OCI-LY7 (cell line): ENCODE measurements around the gene TGFBR3. TPM values are rescaled to one million over a fixed set of nuclear protein-coding genes. Genes with fewer than 3 reads are reported as not detected.

Experiments used
- BruUV-seq: library from RNA; stranded (reverse); fragments of 400-500 nt; replicated peaks from 2 replicates; lab custom pipeline; 2021; lab: Mats Ljungman, UMichigan
- CTCF ChIA-PET: fragments of 300-600 bp; sonication (Branson Sonifier 250); formaldehyde crosslinking; loops from one replicate; lab custom pipeline; 2022; ENCODE audit warnings: antibody characterized with exemption; ENCODE audit not compliant: unreplicated experiment; lab: Charles Lee
- POLR2A ChIA-PET: fragments of 300-600 bp; sonication (Branson Sonifier 250); formaldehyde crosslinking; loops from one replicate; lab custom pipeline; 2022; ENCODE audit warnings: antibody characterized with exemption; lab: Charles Lee
- DNase-seq: peaks from one replicate; pipeline ENCODE4 v3.0.0-alpha.2; 2015; ENCODE audit warnings: low spot score
- H2AFZ ChIP-seq: fragments of 200-600 bp; sonication (generic), shearing (Covaris generic); 2 replicates; pipeline ENCODE4 v1.6.1; 2014; ENCODE audit warnings: mild to moderate bottlenecking, antibody characterized with exemption, low read length, moderate library complexity
- H3K27ac ChIP-seq: fragments of 200-600 bp; sonication (generic); 2 replicates; pipeline ENCODE4 v1.5.1; 2014; ENCODE audit warnings: mixed run types, low read depth, mild to moderate bottlenecking, moderate library complexity, low read length, inconsistent platforms; ENCODE audit not compliant: poor library complexity, severe bottlenecking
- H3K36me3 ChIP-seq: fragments of 200-600 bp; sonication (generic); 2 replicates; pipeline ENCODE4 v1.6.1; 2014; ENCODE audit warnings: mild to moderate bottlenecking, antibody characterized with exemption, low read length, moderate library complexity, mixed read lengths; ENCODE audit not compliant: insufficient read depth
- H3K4me1 ChIP-seq: fragments of 200-600 bp; sonication (generic); 2 replicates; pipeline ENCODE4 v1.5.1; 2014; ENCODE audit warnings: mild to moderate bottlenecking, low read length; ENCODE audit not compliant: insufficient read depth, poor library complexity, severe bottlenecking
- H3K4me2 ChIP-seq: fragments of 200-600 bp; sonication (generic); 2 replicates; pipeline ENCODE4 v1.6.1; 2014; ENCODE audit warnings: mild to moderate bottlenecking, low read length
- H3K4me3 ChIP-seq: fragments of 200-600 bp; sonication (generic); 2 replicates; pipeline ENCODE4 v1.5.1; 2014; ENCODE audit warnings: mild to moderate bottlenecking, low read depth, low read length; ENCODE audit not compliant: poor library complexity, severe bottlenecking
- H3K79me2 ChIP-seq: fragments of 200-600 bp; sonication (generic); 2 replicates; pipeline ENCODE4 v1.6.1; 2016; ENCODE audit warnings: low read depth, mild to moderate bottlenecking, low read length, moderate library complexity, mixed read lengths; ENCODE audit not compliant: insufficient read depth
- H3K9me2 ChIP-seq: fragments of 200-600 bp; sonication (generic); 2 replicates; pipeline ENCODE4 v1.6.1; 2016; ENCODE audit warnings: mild to moderate bottlenecking, low read length, mixed read lengths; ENCODE audit not compliant: insufficient read depth
- H3K9me3 ChIP-seq: fragments of 200-600 bp; sonication (generic); 2 replicates; pipeline ENCODE4 v1.6.1; 2014; ENCODE audit warnings: mild to moderate bottlenecking, mixed run types, low read length, mixed read lengths
- H4K20me1 ChIP-seq: fragments of 200-600 bp; sonication (generic); 2 replicates; pipeline ENCODE4 v1.6.1; 2014; ENCODE audit warnings: mild to moderate bottlenecking, antibody characterized with exemption, low read length, moderate library complexity, mixed read lengths; ENCODE audit not compliant: insufficient read depth
- CTCF ChIP-seq: fragments of 200-600 bp; sonication (generic); conservative IDR thresholded peaks from 2 replicates; pipeline ENCODE4 v1.5.1; 2014; ENCODE audit warnings: mild to moderate bottlenecking, antibody characterized with exemption, low read length, moderate library complexity, mixed read lengths
- EZH2phosphoT487 ChIP-seq: fragments of 200-600 bp; sonication (generic); IDR thresholded peaks from 2 replicates; pipeline ENCODE4 v1.6.1; 2018; ENCODE audit warnings: low read depth, borderline replicate concordance, mild to moderate bottlenecking, mixed run types, antibody characterized with exemption, low read length, moderate library complexity, mixed read lengths
- intact Hi-C: fragments of 100-400 bp; cut with micrococcal nuclease; formaldehyde crosslinking; loops from one replicate; pipeline ENCODE4 v1.10.0; 2022; ENCODE audit not compliant: unreplicated experiment
- total RNA-seq, 2 experiments: library from RNA; depleted of rRNA in 1 of 2; stranded (reverse); fragments of >200 nt in 1 of 2; shearing (Covaris generic) in 1 of 2; gene quantifications; 2 replicates each; pipeline ENCODE4 v1.2.3, GENCODE V29; 2014 to 2022

Gene TGFBR3
- total RNA-seq, 2 experiments from 2014 or later: not detected

GRCh38 chr1:91798740-91799139, 87.2 kb downstream of the TGFBR3 start:
- H3K4me1 ChIP-seq: peaks cover 6% of the 10 kb centered on the region
- no peak for DNase-seq
- H3K27ac ChIP-seq: no peak overlapping the region
- H3K36me3 ChIP-seq: no peaks in the 10 kb centered on the region
- CTCF ChIA-PET: no interaction called here
- no peak overlapping the region for H2AFZ ChIP-seq
- intact Hi-C loops: no loop called here
- H3K9me3 ChIP-seq: no peaks in the 10 kb centered on the region
- no TSS peak for BruUV-seq
- POLR2A ChIA-PET: interaction anchor here (0.6 kb wide), 1 partner anchor 534 kb away, joined by 6 read pairs; no protein-coding TSS in a partner anchor
- TF ChIP-seq CTCF: no peak
- TF ChIP-seq EZH2phosphoT487: no peak
- no peak overlapping the region for H3K4me3 ChIP-seq
- no peaks in the 10 kb centered on the region for H3K79me2 ChIP-seq
- H4K20me1 ChIP-seq: no peaks in the 10 kb centered on the region
- no peaks in the 10 kb centered on the region for H3K9me2 ChIP-seq
- no peak overlapping the region for H3K4me2 ChIP-seq

DNA sequence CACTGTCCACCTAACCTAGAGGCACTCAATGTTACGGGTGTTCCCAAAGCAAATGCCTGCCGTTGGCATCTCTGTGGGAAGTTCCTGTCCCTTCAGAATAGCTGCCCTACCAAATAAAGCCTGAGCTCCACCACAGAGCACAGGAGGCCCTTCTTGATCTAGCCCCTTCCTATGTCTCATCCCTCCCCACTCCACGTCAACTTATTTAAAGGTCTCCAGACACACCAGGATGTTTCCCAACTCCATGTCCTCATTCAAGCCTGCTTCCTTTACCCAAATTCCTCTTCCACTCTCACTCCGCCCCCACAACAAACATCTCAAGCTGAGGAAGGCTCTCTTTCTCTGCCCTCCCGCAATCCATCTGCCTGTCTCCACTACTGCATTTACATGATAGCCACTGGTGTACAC, 87.7 kb downstream of the TGFBR3 start:
- H3K27ac ChIP-seq: no peak overlapping the region
- intact Hi-C loops: no loop called here
- BruUV-seq: no TSS peak
- H3K9me3 ChIP-seq: no peaks in the 10 kb centered on the region
- no peak overlapping the region for H3K4me3 ChIP-seq
- ChIA-PET CTCF (no interaction called here), POLR2A (interaction anchor here (0.5 kb wide), 1 partner anchor 627 kb away, joined by 3 read pairs; no protein-coding TSS in a partner anchor)
- no peaks in the 10 kb centered on the region for H3K79me2 ChIP-seq
- H3K9me2 ChIP-seq: no peaks in the 10 kb centered on the region
- H3K4me1 ChIP-seq: peaks cover 1% of the 10 kb centered on the region
- H3K4me2 ChIP-seq: no peak overlapping the region
- no peak overlapping the region for H2AFZ ChIP-seq
- no peaks in the 10 kb centered on the region for H4K20me1 ChIP-seq
- no peak for TF ChIP-seq EZH2phosphoT487
- TF ChIP-seq CTCF: no peak
- no peak for DNase-seq
- H3K36me3 ChIP-seq: no peaks in the 10 kb centered on the region

DNA sequence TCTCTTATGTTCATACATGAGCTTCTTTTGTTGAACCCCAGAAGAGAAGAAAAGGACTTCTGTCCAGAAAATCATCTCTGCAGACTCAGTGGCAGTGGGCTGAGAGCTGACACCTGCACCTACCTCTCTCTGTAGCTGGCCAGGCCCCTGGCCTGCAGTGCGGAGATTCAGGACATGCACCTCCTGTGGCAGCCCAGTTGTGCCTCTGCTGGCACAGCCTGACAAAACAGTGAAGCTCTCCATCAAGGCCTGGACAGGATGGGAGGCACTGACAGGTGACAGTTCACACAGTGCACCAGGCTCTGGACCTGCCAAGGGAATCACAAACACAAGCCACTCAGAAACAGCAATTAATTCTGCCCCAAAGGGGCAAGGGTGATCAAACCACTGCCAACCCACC, 88.8 kb downstream of the TGFBR3 start:
- ChIA-PET POLR2A (interaction anchor here (0.6 to 0.7 kb wide), 2 partner anchors 48 to 876 kb away, joined by 3 to 5 read pairs; no protein-coding TSS in a partner anchor), CTCF (no interaction called here)
- no peak for DNase-seq
- Histone ChIP-seq H3K4me1 (no peaks in the 10 kb centered on the region), H4K20me1 (no peaks in the 10 kb centered on the region), H3K9me3 (no peaks in the 10 kb centered on the region), H3K4me3 (no peak overlapping the region), H3K27ac (no peak overlapping the region), H3K4me2 (no peak overlapping the region), H3K36me3 (no peaks in the 10 kb centered on the region), H3K79me2 (no peaks in the 10 kb centered on the region), H3K9me2 (no peaks in the 10 kb centered on the region), H2AFZ (no peak overlapping the region)
- no peak for TF ChIP-seq EZH2phosphoT487
- no peak for TF ChIP-seq CTCF
- intact Hi-C loops: no loop called here
- no TSS peak for BruUV-seq
